Cardiac septum (tissue), 1 donor: ENCODE data around the gene PRKCB. TPM values are rescaled to one million over a fixed set of nuclear protein-coding genes. Genes with fewer than 3 reads are reported as not detected.
A peak's percentile ranks its signal among the peaks of the same experiment; 100 is the strongest.
"Not testable (repeated sequence)": the region's sequence is repeated elsewhere in the genome, so short reads cannot be mapped to it uniquely, and the experiment has no call there.

ENCODE experiments used
- DNase-seq: peaks from one replicate; pipeline ENCODE4 v3.0.0-alpha.2; 2020; ENCODE audit warnings: low spot score
- intact Hi-C: fragments of 100-400 bp; cut with DNase I; formaldehyde crosslinking; loops from one replicate; pipeline ENCODE4 v1.14.0; 2022
- microRNA-seq: library from miRNA; unstranded; fragments of <30 nt; microRNA quantifications from one replicate; pipeline ENCODE4 v1.2.0, GENCODE V29; 2020
- total RNA-seq: library from RNA; stranded (reverse); fragmentation: NEBNext Ultra II Directional; extraction: Animal tissue kit (Norgen Biotek cat#: 25700); gene quantifications from one replicate; pipeline ENCODE4 v1.2.1, GENCODE V29; 2021
- donor health status: DM: no; HTN: no; CAD: no.

The PRKCB gene
- total RNA-seq, 1 donor from 2014 or later = 2.3 TPM

DNA sequence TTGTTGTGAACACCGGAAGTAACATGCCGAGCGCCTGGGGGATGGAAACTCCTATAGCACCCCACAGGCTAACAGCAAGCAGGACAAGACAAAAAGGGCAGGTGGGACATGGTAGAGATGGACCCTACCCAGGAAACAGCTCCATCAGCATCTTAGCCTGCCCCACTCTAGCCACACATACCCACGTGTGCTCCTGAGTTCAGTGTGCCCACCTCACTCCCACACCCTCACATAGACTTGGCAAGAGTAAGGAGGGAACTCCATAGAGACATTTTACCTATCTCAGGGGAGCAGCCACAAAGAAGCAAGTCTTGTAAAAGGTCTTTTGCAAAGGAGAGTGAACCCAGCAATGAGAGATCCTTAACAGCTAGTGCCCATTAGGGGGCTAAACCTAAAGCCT lies 382.5 kb downstream of the PRKCB start:
- intact Hi-C loops = no loop called here

DNA sequence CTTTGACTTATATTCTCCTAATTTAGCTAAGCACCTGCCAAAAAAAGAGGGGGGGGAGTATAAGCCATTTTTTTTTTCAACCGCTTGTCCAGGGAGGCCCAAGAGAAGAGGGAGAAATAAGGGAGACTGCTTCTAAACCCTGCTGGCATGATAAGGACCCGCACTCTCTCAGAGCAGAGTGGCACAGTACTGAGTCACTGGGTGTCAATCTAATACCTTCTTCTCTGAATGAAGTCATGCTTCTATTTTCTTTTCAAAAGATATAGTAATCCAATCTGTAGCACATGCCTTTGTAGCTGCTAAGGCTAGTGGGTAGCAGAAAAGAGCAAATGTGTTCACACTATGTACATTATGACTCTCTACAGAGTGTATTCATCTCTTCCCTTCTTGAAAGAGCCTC lies 385.4 kb downstream of the PRKCB start:
- intact Hi-C loops = no loop called here
- DNase-seq = no peak

More for the DNA sequence above, 382.5 kb downstream of the PRKCB start:
- no peak for DNase-seq

DNA sequence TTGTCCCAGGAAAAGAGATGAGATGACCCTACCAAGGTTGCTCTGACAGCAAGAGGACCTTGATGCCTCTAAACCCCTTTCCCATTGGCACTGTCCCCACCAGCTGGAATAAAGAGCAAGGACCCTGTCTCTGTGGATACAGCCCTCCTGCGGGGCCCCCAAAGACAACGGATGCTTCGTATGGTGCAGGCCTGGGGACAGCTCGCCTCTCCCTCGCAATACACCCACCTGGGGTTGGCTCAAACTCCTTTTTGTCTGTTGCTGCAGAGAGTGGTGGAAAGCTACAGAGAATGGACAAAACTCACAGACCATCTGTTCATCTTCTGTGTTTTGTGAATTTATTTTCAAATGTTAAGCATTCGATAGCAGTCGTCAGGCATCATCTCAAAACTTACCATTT lies 392.7 kb downstream of the PRKCB start:
- no peak for DNase-seq
- intact Hi-C loops = no loop called here

DNA sequence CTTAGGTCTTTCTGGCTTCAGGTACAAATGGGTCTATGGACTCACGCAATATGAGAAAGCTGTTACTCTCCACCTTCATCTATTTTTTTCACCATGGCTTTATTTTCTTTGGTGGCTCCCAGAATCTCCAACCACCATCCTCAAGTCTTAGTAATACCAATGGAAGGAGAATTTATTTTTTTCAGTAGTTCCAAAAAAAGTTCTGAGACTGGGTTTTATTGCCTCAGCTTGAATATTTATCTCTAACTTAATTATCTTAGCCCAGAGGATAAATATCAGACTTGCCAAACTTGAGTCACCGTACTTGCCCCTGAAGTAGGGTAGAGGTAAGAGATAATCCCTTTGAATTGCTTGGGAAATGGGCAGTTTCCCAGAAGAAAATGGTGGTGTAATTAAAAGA lies 397.2 kb downstream of the PRKCB start:
- intact Hi-C loops = no loop called here
- no peak for DNase-seq

DNA sequence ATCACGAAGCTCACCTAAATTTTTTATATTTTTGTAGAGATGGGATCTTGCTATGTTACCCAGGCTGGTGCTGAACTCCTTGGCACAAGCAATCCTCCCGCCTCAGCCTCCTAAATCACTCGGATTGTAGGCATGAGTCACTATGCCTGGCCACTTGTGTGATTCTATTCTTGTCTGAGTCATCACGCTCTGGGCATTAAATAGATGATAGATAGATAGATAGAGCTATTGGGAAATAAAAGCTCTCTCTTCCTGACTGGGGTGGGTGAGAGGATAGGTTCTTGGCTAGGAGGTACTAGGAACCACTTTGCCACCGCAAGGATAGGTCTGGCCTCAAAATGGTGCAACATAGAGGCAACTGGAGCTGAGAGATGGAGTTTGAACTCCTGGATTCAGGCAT lies 399.0 kb downstream of the PRKCB start:
- no peak for DNase-seq
- intact Hi-C loops = no loop called here

DNA sequence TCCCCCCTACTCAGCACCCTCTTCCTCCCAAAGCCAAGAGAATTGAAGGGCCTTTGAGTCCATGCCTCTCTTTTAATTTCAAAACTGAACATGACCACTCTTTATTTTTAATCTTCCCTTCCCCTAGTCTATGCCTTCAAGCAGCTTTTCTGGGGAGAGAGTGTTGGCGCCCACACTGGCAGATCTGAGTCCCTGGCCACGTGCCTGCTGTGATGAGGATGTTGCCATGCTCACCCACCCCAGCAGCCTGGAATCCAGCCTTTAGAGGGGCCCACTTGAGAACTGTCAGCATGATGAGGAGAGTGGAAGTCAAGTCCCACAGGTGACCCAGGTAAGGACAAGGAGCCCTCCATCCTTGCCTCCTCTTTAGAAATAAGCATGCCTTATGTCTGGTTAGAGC lies 400.0 kb downstream of the PRKCB start:
- intact Hi-C loops = no loop called here
- no peak for DNase-seq

DNA sequence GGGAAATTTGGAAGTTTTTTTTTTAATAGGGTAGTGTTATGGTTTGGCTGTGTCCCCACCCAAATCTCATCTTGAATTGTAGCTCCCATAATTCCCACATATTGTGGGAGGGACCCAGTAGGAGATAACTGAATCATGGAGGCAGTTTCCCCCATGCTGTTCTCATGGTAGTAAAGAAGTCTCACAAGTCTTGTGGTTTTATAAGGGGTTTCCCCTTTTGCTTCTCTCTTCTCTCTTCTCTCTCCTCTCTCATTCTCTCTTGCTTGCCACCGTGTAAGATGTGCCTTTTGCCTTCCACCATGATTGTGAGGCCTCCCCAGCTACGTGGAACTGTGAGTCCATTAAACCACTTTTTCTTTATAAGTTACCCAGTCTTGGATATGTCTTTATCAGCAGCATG lies 403.1 kb downstream of the PRKCB start:
- DNase-seq, intact Hi-C loops: not testable (repeated sequence)

DNA sequence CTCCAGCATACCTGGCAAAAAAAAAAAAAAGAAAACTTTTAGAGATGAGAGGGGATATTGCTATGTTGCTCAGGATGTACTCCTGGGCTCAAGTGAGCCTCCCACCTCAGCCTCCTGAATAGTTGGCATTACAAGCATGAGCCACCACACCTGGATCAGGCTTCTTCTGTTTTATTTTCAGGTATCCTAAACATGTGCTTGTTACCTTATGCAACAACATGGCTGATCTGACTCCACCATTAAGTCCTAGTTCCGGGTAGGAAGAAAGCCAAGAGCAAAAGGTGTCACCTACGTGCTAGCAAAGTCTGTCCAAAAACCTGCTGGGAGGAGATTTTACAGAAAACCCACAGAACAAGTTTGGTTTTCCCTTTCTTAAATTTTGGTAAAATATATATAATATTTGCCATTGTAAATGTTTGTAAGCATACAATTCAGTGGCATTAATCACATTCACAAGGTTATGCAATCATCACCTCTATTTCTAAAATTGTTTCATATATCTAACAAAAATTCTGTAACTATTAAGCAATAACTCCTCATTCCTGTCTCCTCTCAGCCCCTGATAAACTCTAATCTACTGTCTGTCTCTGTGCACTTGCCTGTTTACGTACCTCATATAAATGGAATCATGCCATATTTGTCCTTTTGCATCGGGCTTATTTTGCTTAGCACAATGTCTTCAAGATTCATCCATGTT lies 411.3 kb downstream of the PRKCB start:
- DNase-seq = no peak
- intact Hi-C loops = no loop called here

DNA sequence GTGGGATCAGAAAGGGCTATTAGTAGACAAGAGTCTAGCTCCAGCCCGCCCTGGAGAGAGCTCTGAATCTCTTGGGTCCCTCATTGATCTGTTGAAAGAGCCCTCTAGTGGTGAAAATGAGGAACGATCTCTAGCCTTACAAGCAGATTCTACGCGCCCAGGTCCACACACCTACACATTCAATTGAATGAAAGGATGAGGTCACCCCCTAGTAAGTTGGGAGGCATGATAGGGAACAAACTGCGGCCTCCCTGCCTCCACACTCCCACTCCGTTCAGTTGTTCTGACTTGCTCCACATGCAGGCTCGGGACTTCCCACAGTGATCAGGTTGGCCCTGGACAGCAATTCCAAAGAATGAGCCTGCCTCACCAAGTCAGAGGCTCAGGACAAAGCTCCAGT lies 417.4 kb downstream of the PRKCB start:
- DNase-seq = no peak
- intact Hi-C loops = loop anchor here (2.0 to 10.0 kb wide), 2 partner anchors 182 to 208 kb away; no protein-coding TSS in a partner anchor

DNA sequence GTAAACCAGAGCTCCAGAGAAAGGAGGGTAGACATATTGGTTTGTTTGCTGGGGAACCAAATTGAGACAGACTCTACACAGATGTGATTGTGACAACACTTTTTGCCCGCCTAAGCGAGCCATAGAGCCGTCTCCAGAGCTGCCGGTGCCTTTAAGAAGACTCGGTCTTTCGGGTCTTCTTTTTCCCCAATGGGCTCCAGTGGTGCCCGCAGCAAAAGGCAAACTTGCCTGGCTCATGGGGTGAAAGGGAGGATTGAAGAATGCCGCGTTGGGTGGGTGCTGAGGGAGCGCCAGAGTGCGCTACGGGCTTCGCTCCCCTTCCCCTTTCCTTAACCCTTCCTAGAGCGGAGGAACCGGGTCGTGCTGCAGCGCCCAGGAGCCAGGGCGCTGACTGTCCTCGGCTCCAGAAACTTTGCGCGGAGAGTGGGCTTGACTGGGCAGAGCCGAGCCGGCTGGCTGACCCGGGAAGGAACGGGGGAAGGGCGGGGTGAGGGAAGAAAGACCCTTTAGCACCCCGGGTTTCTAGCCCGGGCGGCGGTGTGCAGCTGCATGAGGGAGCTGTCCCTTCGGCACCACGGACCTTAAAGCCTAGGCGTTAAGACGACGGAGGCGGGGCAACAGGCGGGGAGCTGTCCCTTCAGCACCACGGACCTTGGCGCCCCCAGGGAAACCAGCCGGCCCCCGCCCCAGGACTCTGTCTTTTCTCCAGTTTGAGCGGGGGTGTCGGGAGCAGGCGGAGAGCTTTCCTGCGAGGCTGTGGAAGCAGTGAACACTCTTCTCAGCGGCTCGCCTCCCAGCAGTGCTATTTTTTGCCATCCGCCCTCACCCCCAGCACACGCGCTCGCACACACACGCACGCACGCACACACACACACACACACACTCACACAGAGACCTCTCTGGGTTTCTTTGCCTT lies 419.9 kb downstream of the PRKCB start, which contains the start of gene CACNG3:
CACNG3 (plus strand) TSS at position 880 of the 916 bp plus-strand sequence. CDS start 420 bp downstream, outside the sequence.
- DNase-seq = peak; percentile 80
- intact Hi-C loops = loop anchor here (10.0 kb wide), 1 partner anchor 211 kb away; no protein-coding TSS in a partner anchor

DNA sequence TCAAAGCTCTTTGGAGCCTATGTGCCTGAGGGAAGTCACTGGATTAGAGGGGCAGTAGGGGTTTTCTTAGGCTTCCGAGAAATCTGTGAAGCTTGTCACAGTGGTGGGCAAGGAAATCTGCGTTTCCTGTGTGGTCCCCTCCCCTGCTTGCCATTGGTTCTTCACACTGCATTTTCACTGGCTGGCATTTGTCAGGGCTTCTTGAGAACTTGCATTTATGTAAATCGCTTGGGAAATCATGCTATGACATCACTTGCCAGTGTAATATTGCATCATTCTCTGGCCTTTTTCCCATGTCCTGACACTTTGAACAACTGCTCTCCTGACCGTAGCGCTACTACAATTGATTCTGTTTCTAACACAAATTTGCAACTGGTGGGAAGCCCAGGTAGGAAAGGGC lies 422.2 kb downstream of the PRKCB start:
- intact Hi-C loops = loop anchor here (10.0 kb wide), 1 partner anchor 213 kb away; no protein-coding TSS in a partner anchor
- no peak for DNase-seq

DNA sequence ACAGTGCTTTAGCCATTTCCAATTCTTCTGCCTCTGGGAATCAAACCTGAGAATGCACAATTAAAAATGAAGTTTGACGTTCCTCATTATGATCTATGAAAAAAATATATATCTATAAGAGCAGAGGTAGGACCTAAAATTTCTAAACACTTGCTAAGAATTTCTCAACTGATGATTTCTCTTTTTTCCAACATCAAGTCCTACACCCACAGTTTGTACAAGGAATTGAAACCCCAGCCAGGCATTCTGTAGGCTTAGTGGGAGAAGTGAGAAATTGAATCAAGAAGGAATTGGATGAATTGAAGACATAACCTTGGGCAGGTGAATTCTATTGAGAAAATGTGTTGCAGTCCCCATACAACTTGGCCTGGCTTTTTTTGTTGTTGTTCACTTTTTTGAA lies 423.0 kb downstream of the PRKCB start:
- no peak for DNase-seq
- intact Hi-C loops = loop anchor here (10.0 kb wide), 1 partner anchor 214 kb away; no protein-coding TSS in a partner anchor

DNA sequence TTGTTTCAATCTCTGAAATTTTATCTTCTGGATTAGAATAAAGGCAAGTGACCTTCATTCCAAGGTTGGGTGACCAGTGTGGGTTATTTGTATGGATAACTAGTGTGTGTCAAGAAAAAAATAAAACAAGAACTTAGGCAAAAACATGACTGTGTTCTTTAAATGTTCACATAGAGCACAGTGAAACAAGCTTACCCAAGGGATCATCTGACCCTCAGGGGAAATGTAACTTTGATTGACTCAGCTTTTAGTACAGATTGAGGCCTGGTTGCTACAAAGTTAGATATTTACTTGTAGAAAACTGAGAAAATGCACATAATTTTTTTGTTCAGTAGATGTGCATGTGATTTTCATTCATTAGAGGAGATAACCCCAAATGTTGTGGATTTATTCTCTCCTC lies 427.0 kb downstream of the PRKCB start:
- intact Hi-C loops = no loop called here
- DNase-seq = no peak

Small RNA genes lying within 50 kb of the gene (microRNA-seq; reads per million reads assigned to microRNA genes)
- gene MIR1273H = not detected

Other genes with a start within 250 kb of the PRKCB start
- 277 TPM for gene NDUFAB1, start 239.7 kb upstream of the PRKCB start, total RNA-seq
- gene PALB2, start 194.7 kb upstream of the PRKCB start, total RNA-seq = 4.6 TPM
- gene DCTN5, start 194.5 kb upstream of the PRKCB start, total RNA-seq = 38.4 TPM
- gene PLK1, start 157.1 kb upstream of the PRKCB start, total RNA-seq = 0.54 TPM
- gene ERN2, start 122.8 kb upstream of the PRKCB start, total RNA-seq = not detected
- gene CHP2, start 81.0 kb upstream of the PRKCB start, total RNA-seq = not detected